ENCODE results near the gene KIN.
"Not testable (repeated sequence)": the region's sequence is repeated elsewhere in the genome, so short reads cannot be mapped to it uniquely, and the experiment has no call there.

The KIN gene

GRCh38 chr10:7788639-7789286 is 970 bp upstream of the KIN start:
- peak overlapping the region; percentile 98 for H3K4me3 ChIP-seq (ENCODE audit: control insufficient read depth, low read depth, low read length)
- TF ChIP-seq CTCF (conservative IDR thresholded peaks at IDR 0.05; ENCODE audit: control insufficient read depth, insufficient read depth, low read depth, low read length) = no peak
- DNase-seq (ENCODE audit: low read depth) = peak; percentile 37

- peak; percentile 31 for DNase-seq (ENCODE audit: low read depth)
- H3K4me3 ChIP-seq (ENCODE audit: control insufficient read depth, low read depth, low read length) = peak overlapping the region; percentile 98
- TF ChIP-seq CTCF (conservative IDR thresholded peaks at IDR 0.05; ENCODE audit: control insufficient read depth, insufficient read depth, low read depth, low read length) = no peak
These were observed 490 bp downstream of the KIN start for GRCh38 chr10:7787150-7787856.

GRCh38 chr10:7786430-7786829 is 1.4 kb downstream of the KIN start:
- H3K4me3 ChIP-seq (ENCODE audit: control insufficient read depth, low read depth, low read length) = peak overlapping the region; percentile 98
- no peak for DNase-seq (ENCODE audit: low read depth)
- TF ChIP-seq CTCF (conservative IDR thresholded peaks at IDR 0.05; ENCODE audit: control insufficient read depth, insufficient read depth, low read depth, low read length) = no peak

GRCh38 chr10:7782194-7782593 is 5.6 kb downstream of the KIN start:
- DNase-seq (ENCODE audit: low read depth); H3K4me3 ChIP-seq (ENCODE audit: control insufficient read depth, low read depth, low read length): not testable (repeated sequence)

GRCh38 chr10:7776777-7777176 is 11.0 kb downstream of the KIN start:
- no peak for TF ChIP-seq CTCF (conservative IDR thresholded peaks at IDR 0.05; ENCODE audit: control insufficient read depth, insufficient read depth, low read depth, low read length)
- no peak overlapping the region for H3K4me3 ChIP-seq (ENCODE audit: control insufficient read depth, low read depth, low read length)
- DNase-seq (ENCODE audit: low read depth) = no peak

- H3K4me3 ChIP-seq (ENCODE audit: control insufficient read depth, low read depth, low read length) = no peak overlapping the region
- DNase-seq (ENCODE audit: low read depth) = no peak
- no peak for TF ChIP-seq CTCF (conservative IDR thresholded peaks at IDR 0.05; ENCODE audit: control insufficient read depth, insufficient read depth, low read depth, low read length)
These were observed 13.7 kb downstream of the KIN start for GRCh38 chr10:7773845-7774801.

- no peak for DNase-seq (ENCODE audit: low read depth)
- no peak overlapping the region for H3K4me3 ChIP-seq (ENCODE audit: control insufficient read depth, low read depth, low read length)
- TF ChIP-seq CTCF (conservative IDR thresholded peaks at IDR 0.05; ENCODE audit: control insufficient read depth, insufficient read depth, low read depth, low read length) = no peak
These were observed 19.4 kb downstream of the KIN start for GRCh38 chr10:7768417-7768816.
